ENCODE results near the gene LSR.
"Not testable (repeated sequence)": the region's sequence is repeated elsewhere in the genome, so short reads cannot be mapped to it uniquely, and the experiment has no call there.

The LSR gene

DNA sequence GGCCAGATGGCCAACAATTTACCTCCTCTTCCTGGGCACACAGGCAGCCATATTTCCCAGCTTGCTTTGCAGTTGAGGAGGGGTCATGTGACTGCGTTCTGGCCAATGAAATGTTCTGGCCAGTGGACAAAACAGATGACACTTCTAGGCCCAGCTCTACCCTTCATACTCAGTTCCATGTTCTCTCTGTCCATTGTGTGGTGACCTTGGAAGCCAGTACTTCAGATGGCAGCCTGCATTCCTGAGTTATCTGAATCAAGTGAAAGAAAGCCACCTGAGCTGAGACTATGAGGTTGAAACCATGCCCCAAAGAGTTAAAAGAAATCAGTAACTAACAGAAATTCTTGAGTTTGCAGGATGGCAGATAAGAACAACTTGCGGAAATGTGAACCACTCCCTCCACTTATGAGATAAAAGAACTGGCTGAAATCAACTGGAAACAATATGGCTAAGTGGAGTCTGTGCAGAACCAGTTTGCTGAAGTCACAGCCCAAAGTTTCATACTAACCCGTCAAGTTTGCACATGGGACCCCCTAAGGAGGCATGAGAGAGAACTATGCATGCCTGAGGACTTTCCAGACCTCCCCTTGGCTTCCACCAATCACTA is 28.4 kb upstream of the LSR start:
- no peak for DNase-seq

DNA sequence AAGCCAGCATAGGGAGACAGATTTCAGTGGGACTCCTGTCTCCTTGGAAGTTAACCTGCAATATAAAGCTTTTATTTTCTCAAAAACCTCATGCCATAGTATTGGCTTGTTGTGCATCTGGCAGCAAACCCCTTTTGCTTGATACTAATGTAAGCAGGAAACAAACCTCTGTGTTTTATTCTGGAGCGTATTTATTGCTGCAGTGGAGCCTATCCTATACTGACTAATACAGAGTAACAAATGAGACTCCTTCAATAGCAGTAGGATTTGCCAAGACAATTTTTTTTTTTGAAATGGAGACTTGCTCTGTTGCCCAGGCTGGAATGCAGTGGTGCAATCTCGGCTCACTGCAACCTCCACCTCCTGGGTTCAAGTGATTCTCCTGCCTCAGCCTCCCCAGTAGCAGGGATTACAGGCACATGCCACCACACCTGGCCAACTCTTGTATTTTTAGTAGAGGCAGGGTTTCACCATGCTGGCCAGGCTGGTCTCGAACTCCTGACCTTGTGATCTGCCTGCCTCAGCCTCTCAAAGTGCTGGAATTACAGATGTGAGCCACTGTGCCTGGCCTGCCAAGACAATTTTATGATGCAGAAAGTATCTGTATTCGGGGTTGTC is 27.7 kb upstream of the LSR start:
- not testable (repeated sequence) for DNase-seq

DNA sequence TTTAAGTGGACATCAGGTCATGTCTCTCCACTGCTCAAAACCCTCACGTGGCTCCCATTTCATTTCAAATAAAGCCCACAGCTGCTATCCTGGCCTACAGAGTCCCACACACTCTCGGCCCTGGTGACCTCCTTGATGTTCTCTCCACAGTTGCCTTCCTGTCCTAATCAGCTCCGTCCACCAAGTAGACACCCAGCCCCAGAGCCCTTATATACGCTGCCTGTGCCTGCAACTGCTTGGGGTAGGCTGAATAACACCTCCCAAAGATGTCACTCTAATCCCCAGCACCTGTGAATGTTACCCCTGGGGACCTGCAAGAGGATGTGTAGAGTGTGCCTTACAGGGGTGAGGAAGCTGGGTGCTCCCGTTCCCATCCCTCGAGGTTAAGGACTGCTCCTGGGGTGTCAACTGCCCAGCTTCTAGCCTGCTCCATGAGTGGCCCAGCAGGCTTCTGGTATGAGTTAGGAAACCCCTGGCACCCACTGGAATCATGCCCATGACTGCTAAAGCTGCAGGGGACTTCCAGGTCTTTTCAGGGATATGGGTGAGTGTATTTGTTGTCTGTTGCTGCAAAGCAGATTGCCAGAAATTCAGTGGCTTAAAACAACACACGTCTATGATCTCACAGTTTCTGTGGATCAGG is 26.3 kb upstream of the LSR start:
- DNase-seq, result no peak

GRCh38 chr19:35223084-35223790 is 25.6 kb upstream of the LSR start:
- no peak for DNase-seq

- DNase-seq, result no peak
Observed at GRCh38 chr19:35223862-35224505, 24.8 kb upstream of the LSR start.

GRCh38 chr19:35224681-35225571 is 23.9 kb upstream of the LSR start:
- DNase-seq, result no peak

- no peak for DNase-seq
Observed at GRCh38 chr19:35225951-35226350, 22.9 kb upstream of the LSR start.

DNA sequence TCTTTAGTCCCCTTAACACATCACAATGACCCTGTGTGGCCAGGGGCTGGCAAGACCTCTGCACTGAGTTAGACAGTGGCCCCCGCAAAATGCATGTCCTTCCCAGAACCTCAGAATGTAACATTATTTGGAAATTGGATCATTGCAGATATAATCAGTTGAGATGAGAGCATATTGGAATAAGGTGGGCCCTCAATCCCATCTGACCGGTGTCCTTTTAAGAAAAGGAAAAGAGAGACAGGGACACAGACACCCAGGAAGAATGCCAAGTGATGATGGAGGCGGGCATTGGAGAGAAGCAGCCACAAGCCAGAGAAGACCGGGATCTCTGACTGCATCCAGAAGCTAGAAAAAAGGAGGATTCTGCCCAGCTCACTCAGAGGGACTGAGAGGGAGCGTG is 22.1 kb upstream of the LSR start:
- no peak for DNase-seq

- DNase-seq, result no peak
Observed at GRCh38 chr19:35228177-35228930, 20.4 kb upstream of the LSR start, which contains the start of gene FAM187B. Gene FAM187B, minus strand, starts transcription at chr19:35228739. Its CDS starts 59 bp downstream, at chr19:35228680.

DNA sequence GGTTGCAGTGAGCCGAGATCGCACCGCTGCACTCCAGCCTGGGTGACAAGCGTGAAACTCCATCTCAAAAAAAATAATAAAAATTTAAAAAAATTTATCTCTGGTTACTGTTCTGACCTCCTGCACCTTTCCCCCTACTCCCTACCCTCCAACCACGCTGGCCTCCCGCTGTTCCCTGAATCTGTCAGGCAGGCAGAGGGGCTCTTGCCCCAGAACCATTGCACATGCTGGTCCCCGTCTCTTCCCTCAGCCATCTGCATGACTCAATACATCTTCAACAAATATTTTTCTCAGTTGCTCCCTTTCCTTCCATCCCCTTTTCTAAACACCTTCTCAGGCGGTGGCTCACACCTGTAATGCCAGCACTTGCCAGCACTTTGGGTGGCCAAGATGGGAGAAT is 19.2 kb upstream of the LSR start:
- DNase-seq, result no peak

DNA sequence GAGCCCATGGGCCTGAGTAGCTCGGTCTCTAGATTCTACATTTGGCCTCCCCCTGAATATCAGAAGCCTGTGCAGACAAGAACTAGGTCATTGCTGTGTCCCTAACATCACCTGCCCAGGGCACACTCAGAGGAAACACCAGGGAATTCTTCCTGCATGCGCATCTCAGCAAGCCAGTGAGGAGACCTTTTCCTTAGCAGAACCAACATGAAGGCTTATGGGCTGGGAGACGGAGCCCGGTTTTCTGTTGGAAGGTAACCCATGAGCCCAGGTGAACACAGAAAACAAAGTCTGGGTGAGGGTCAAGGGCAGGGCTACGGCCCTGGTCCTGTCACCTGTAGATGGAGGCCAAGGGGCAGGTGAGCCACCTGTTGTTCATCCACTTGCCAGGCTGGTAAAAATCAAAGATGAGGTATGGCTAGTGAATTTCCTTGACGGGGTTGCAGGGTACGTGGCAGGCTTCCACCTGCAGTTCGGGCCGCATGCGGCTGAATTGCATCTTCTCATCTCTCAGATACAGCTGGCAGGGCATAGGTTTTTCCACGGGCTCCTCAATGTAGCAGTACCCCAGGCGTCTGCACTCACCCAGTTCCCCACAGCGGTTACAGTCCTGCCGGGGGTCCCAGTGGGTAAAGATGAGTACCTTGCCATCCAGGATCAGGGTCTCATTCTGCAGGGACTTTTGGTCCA is 16.7 kb upstream of the LSR start:
- no peak for DNase-seq

DNA sequence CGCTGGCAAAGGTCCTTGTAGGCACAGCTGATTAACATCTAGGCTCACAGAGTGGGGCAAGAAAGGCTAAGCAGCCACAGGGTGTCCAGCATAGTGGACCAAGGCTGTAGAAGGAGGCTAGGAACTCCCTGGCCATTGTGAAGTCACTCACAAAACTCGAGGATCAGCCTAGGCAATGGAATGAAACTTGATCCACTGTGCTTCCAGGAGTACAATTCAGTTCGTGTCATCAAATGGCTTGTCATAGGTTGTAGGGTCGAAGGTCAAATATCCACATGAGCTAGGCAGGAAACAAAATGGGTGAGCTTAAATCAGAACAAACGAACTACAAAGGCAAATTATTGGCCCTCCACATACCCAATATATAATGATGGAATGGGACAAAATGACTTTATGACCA is 15.9 kb upstream of the LSR start:
- no peak for DNase-seq

- no peak for DNase-seq
Observed at GRCh38 chr19:35236638-35237400, 12.0 kb upstream of the LSR start.

DNA sequence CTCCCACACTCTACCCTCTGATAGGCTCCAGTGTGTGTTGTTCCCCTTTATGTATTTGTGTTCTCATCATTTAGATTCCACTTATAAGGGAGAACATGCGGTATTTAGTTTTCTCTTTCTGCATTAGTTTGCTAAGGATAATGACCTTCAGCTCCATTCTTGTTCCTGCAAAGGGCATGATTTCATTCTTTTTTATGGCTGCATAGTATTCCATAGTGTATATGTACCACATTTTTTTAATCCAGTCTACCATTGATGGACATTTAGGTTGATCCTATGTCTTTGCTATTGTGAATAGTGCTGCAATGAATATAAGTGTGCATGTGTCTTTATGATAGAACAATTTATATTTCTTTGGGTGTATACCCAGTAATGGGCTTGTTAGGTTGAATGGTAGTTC is 9.2 kb upstream of the LSR start:
- DNase-seq, result not testable (repeated sequence)

DNA sequence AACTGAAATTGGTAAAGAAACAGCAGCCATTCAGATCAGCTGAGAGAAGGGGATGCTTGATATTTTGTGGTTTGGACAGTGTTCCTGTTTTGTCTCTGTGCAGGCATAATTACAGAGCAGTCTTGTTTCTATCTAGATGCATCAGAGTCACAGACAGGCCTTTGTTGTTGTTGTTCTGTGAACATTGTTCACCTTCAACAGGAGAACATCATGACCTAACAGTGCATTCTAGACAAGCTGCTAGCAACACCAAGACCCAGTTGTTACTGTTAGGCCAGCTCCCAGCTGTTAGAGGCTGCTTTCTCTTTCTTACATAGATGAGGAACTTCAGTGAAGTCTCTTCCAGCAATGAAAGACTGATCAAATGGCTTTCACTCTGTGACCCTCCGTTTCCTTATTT is 8.5 kb upstream of the LSR start:
- DNase-seq, result no peak

DNA sequence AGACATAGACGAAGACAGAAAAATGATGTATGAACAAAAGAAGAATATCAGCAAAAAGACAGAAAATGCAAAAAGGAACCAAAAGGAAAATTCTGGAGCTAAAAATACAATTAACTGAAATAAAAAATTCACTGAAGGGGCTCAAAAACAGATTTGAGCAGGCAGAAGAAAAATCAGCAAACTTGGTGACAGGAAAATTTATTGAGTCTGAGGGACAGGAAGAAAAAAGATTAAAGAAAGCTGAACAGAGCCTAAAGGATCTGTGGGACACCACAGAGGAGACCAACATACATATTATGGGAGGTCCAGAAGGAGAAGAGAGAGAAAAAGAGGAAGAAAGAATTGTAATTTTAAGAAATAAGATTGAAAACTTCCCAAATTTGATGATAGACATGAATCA is 7.4 kb upstream of the LSR start:
- no peak for DNase-seq

GRCh38 chr19:35246466-35247092 is 2.2 kb upstream of the LSR start:
- no peak for DNase-seq

GRCh38 chr19:35247526-35248309 is 1.1 kb upstream of the LSR start:
- DNase-seq, result no peak
